ENCODE data around the gene AMOTL2.
A peak's percentile ranks its signal among the peaks of the same experiment; 100 is the strongest.

The AMOTL2 gene

DNA sequence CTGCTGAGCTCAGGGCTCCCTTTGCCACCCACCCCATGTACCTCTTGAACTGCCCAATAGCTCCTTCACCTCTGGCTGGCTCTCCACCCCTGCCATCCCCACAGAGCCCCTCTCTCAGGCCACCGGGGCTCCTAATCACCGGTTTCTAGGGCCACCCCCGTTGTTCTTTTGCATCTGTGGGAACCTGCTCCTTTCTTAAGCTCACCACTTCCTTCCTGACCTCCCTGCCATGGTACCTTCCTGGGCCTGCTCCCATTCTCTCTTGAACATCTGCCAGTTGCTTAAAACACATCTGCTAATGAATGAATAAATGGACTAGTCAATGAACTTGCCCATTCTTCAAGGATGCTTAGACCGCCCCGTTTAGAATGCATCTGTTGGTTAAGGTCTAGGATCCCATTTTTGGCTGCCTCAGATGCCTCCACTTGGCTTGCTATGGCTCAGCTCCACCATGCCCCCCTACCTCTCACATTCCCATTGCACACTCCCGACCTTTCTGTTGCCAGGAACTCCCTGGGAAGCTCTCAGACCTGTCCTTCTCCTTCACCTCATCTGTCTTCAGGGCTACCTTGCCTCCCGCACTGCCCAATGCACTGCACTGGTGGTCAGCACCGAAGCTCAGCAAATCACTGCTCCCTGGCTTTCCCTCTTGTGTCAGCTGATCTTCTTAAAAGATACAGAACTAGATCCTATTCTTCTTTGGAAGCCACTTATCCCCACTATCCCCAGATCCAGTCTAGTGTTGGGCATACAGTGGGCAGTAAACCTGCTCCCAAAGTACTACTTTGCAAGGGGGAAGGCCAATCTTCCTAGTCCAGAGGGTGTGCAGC lies 9.1 kb downstream of the AMOTL2 start:
- H3K4me3 Mint-ChIP-seq = peak overlapping the region; percentile 30
- H3K36me3 Mint-ChIP-seq (ENCODE audit: low read depth) = no peaks in the 10 kb centered on the region
- H3K4me1 Mint-ChIP-seq (ENCODE audit: low read depth) = peaks cover 12% of the 10 kb centered on the region
- no peaks in the 10 kb centered on the region for H3K9me3 Mint-ChIP-seq
- no peak overlapping the region for H3K27ac Mint-ChIP-seq
- H3K27me3 Mint-ChIP-seq (ENCODE audit: low read depth) = peaks cover 32% of the 10 kb centered on the region

- peaks cover 12% of the 10 kb centered on the region for H3K4me1 Mint-ChIP-seq (ENCODE audit: low read depth)
- peak overlapping the region; percentile 30 for H3K4me3 Mint-ChIP-seq
- H3K27me3 Mint-ChIP-seq (ENCODE audit: low read depth) = peaks cover 28% of the 10 kb centered on the region
- H3K36me3 Mint-ChIP-seq (ENCODE audit: low read depth) = no peaks in the 10 kb centered on the region
- no peaks in the 10 kb centered on the region for H3K9me3 Mint-ChIP-seq
- H3K27ac Mint-ChIP-seq = no peak overlapping the region
Measured at GRCh38 chr3:134364061-134364935, 9.9 kb downstream of the AMOTL2 start.

- H3K36me3 Mint-ChIP-seq (ENCODE audit: low read depth) = no peaks in the 10 kb centered on the region
- no peaks in the 10 kb centered on the region for H3K9me3 Mint-ChIP-seq
- peaks cover 12% of the 10 kb centered on the region for H3K4me1 Mint-ChIP-seq (ENCODE audit: low read depth)
- peaks cover 25% of the 10 kb centered on the region for H3K27me3 Mint-ChIP-seq (ENCODE audit: low read depth)
- H3K27ac Mint-ChIP-seq = no peak overlapping the region
- H3K4me3 Mint-ChIP-seq = no peak overlapping the region
Measured at GRCh38 chr3:134363381-134363755, 10.9 kb downstream of the AMOTL2 start.

DNA sequence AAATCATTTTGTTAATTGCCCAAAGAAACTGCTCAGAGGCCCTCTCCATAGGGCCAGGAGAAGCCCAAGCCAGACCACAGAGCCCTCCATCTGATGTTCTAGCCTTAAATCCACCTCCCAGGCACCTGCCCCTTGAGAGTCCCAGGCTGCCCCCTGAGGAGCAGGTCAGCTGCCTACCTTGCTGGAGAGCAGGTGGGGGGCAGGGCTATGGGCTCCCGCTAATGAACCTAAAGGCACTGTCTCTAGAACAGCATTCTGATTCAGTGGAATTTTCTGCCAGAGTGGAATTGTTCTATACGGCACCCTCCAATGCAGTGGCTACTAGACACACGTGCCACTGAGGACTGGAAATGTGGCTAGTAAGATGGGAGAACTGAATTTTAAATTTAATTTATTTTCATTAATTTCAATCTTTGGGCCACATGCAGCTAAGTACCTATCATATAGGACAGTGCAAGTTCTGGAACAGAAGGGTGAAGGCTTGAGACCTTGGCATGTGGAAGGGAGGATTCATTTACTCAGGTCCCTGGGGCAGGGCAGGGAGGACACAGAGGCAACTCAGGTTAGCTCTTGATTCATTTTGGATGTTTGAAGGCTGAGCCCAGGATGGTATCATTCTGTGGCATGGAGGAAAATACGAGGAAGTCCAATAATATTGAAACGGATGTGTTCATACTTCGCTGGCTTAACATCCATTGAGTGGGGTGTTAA lies 11.4 kb downstream of the AMOTL2 start:
- H3K4me3 Mint-ChIP-seq = no peak overlapping the region
- H3K4me1 Mint-ChIP-seq (ENCODE audit: low read depth) = peaks cover 12% of the 10 kb centered on the region
- no peaks in the 10 kb centered on the region for H3K36me3 Mint-ChIP-seq (ENCODE audit: low read depth)
- H3K27ac Mint-ChIP-seq = no peak overlapping the region
- H3K27me3 Mint-ChIP-seq (ENCODE audit: low read depth) = peaks cover 25% of the 10 kb centered on the region
- no peaks in the 10 kb centered on the region for H3K9me3 Mint-ChIP-seq

- Mint-ChIP-seq H3K4me3 (no peak overlapping the region), H3K27me3 (ENCODE audit: low read depth) (peaks cover 25% of the 10 kb centered on the region), H3K4me1 (ENCODE audit: low read depth) (peaks cover 12% of the 10 kb centered on the region), H3K36me3 (ENCODE audit: low read depth) (no peaks in the 10 kb centered on the region), H3K27ac (no peak overlapping the region), H3K9me3 (no peaks in the 10 kb centered on the region)
Measured at GRCh38 chr3:134362221-134362620, 12.0 kb downstream of the AMOTL2 start.

- Mint-ChIP-seq H3K4me3 (no peak overlapping the region), H3K9me3 (no peaks in the 10 kb centered on the region), H3K36me3 (ENCODE audit: low read depth) (no peaks in the 10 kb centered on the region), H3K4me1 (ENCODE audit: low read depth) (peaks cover 12% of the 10 kb centered on the region), H3K27ac (no peak overlapping the region), H3K27me3 (ENCODE audit: low read depth) (peaks cover 25% of the 10 kb centered on the region)
Measured at GRCh38 chr3:134361162-134361835, 12.9 kb downstream of the AMOTL2 start.

DNA sequence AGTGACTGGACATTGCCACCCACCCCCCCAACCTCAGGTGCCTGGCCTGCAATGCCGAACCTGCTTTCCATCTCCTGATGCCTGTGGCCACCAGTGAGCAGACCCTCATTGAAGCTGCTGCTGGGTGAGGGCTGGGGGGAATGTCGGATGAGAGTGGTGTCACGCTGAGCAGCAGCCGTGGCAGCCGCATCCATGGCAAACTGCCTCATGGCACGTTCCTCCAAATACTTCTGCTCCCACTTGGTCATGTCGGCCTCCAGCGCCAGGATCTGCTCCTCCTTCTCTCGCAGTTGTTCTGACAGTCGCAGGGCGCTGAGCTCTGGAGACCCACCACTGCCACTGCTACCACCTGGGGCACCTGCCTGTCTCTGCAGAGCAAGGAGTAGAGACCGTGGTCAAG lies 14.2 kb downstream of the AMOTL2 start:
- no peaks in the 10 kb centered on the region for H3K9me3 Mint-ChIP-seq
- no peak overlapping the region for H3K27ac Mint-ChIP-seq
- H3K4me3 Mint-ChIP-seq = no peak overlapping the region
- H3K27me3 Mint-ChIP-seq (ENCODE audit: low read depth) = peaks cover 20% of the 10 kb centered on the region
- H3K36me3 Mint-ChIP-seq (ENCODE audit: low read depth) = no peaks in the 10 kb centered on the region
- H3K4me1 Mint-ChIP-seq (ENCODE audit: low read depth) = peaks cover 9% of the 10 kb centered on the region

DNA sequence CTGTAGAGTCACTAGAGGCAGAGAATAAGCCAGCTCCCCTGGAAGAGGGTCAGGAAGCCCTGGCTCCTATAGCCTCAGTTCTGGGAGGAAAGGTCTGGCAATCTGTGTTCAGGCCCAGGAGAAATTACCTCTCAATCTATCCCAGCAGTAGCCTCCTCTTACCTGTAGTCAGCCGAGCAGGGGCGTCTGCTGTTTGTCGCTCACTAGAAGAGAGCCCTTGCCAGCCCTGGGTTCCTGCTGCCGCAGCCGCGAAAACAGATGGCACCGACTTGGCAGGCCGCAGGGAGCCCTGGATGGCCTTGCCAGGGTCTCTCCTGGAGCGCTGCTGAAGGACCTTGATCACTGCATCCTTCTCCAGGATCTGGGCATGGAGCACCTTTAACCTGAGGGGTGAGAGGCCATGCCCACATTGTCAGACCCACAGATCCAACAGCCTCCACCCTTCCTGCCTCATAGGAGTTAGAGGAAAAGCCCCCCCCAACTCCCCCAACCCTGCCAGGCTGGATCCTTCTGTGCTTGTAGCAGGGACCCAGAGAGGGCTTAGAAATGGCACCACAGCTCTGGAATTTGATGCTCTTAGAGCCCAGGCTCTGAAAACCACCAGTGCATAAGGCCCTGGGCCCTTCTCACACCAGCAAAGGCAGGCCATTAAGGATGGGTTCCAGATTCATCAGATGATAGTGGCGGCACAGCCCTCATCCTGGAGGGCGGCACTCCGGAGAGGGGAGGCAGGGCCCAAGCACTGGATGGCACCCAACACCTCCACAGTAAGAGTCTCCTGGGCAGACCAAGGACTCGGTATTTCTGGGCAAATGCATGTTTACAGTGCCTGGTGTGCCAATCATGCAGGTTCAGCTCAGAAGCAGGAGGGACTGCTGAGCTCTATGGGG lies 14.9 kb downstream of the AMOTL2 start:
- Mint-ChIP-seq H3K4me1 (ENCODE audit: low read depth) (peaks cover 2% of the 10 kb centered on the region), H3K36me3 (ENCODE audit: low read depth) (no peaks in the 10 kb centered on the region), H3K27me3 (ENCODE audit: low read depth) (peaks cover 14% of the 10 kb centered on the region), H3K4me3 (no peak overlapping the region), H3K9me3 (no peaks in the 10 kb centered on the region), H3K27ac (no peak overlapping the region)

DNA sequence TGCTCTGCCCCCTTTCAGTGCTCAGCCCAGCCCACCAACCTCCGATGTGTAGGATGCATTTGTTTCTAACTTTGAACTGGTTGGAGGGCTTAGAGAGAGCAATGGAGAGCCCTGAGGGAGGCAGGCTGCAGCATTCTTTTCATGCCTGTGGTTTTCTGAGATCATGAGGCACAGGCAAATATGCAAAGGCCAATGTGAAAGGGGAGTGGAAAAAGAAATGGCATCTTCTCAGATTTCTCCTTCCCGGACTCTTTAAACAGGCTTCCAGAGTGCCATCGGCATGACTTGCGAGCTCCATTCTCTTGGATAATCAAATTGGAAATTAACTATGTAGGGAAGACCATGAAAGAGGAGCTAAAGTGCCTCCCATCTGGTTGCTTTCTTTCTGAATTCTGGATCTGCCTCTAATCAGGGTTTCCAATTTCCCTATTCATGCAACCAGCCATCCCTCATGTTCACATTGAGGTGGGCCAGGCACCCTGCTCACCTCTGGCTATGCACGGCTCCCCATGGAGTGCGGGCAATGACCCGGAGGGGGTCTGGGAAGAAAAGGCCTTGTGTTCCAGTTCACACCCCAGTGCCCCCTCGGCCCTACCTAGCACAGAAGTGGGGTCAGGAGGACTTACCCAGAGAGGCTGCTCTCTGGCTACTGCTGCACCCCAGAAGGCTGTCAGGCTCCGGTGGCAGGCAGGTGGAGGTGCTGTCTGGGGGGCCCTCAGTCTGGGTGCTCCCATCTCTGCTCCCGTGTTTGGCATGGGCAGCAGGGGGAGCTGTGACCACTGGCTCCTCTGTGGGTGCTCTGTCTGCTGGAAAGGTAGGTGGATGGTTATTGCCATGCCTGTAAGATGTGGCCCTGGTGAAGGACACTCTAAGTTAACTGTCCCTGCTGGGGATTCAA lies 16.1 kb downstream of the AMOTL2 start:
- H3K36me3 Mint-ChIP-seq (ENCODE audit: low read depth) = no peaks in the 10 kb centered on the region
- no peak overlapping the region for H3K27ac Mint-ChIP-seq
- no peaks in the 10 kb centered on the region for H3K9me3 Mint-ChIP-seq
- H3K27me3 Mint-ChIP-seq (ENCODE audit: low read depth) = peaks cover 4% of the 10 kb centered on the region
- no peaks in the 10 kb centered on the region for H3K4me1 Mint-ChIP-seq (ENCODE audit: low read depth)
- no peak overlapping the region for H3K4me3 Mint-ChIP-seq

GRCh38 chr3:134357261-134357913 lies 16.9 kb downstream of the AMOTL2 start:
- no peaks in the 10 kb centered on the region for H3K4me1 Mint-ChIP-seq (ENCODE audit: low read depth)
- H3K9me3 Mint-ChIP-seq = no peaks in the 10 kb centered on the region
- no peaks in the 10 kb centered on the region for H3K27me3 Mint-ChIP-seq (ENCODE audit: low read depth)
- no peak overlapping the region for H3K27ac Mint-ChIP-seq
- H3K36me3 Mint-ChIP-seq (ENCODE audit: low read depth) = no peaks in the 10 kb centered on the region
- H3K4me3 Mint-ChIP-seq = no peak overlapping the region

- Mint-ChIP-seq H3K4me3 (no peak overlapping the region), H3K27me3 (ENCODE audit: low read depth) (no peaks in the 10 kb centered on the region), H3K9me3 (no peaks in the 10 kb centered on the region), H3K27ac (no peak overlapping the region), H3K36me3 (ENCODE audit: low read depth) (no peaks in the 10 kb centered on the region), H3K4me1 (ENCODE audit: low read depth) (no peaks in the 10 kb centered on the region)
Measured at GRCh38 chr3:134356411-134357040, 17.7 kb downstream of the AMOTL2 start.

DNA sequence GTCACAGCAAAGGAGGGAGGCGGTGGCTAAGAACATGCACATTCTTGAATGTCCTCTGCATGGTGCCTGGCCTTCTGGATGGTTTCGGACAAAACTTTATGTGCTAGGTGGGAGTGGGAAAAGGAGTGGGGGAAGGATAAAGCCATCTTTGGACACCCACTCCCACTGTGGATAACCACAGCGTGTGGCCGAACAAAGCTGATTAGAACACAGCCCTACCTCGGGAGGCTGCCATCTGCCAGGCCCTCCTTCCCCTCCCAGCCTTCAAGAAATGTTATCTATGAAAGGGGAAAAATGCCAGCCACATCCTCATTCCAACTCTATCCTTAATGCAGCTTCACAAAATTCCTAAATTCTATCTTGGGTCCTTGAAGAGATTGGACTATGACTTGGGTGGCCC lies 18.8 kb downstream of the AMOTL2 start:
- Mint-ChIP-seq H3K36me3 (ENCODE audit: low read depth) (no peaks in the 10 kb centered on the region), H3K4me1 (ENCODE audit: low read depth) (no peaks in the 10 kb centered on the region), H3K27ac (no peak overlapping the region), H3K9me3 (no peaks in the 10 kb centered on the region), H3K4me3 (no peak overlapping the region), H3K27me3 (ENCODE audit: low read depth) (no peaks in the 10 kb centered on the region)

Measured in T-helper 1 cell treated with Interleukin-12 subunit alpha and Interleukin-12 subunit beta and Interleukin-4 antibody, amounts not matched to agents 30 μg/mL and 1 μg/mL, for 36 hours (primary cell).